GM12874 (cell line): ENCODE data around the gene C1QL4.

Experiments used
- CTCF ChIP-seq: IDR thresholded peaks from 2 replicates; pipeline ENCODE4 v1.5.1; 2011; ENCODE audit warnings: low read depth, mild to moderate bottlenecking, control low read depth, low read length, moderate library complexity; ENCODE audit not compliant: insufficient read depth

C1QL4 gene

DNA sequence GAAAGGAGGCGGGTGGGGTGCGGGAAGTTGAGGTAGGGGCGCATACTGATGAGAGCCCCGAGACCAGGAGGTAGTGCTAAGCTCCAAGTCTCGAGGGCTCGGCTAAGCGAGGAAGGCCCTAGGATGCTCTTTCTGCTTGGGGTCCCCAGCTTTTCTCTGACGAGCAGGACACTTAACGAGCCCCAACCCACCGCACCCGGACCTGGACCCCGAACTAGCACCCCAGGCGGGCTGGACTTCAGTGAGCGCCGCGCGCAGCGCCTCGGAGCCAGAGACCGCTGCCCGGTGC is 4.7 kb upstream of the C1QL4 start:
- TF ChIP-seq CTCF = no peak

DNA sequence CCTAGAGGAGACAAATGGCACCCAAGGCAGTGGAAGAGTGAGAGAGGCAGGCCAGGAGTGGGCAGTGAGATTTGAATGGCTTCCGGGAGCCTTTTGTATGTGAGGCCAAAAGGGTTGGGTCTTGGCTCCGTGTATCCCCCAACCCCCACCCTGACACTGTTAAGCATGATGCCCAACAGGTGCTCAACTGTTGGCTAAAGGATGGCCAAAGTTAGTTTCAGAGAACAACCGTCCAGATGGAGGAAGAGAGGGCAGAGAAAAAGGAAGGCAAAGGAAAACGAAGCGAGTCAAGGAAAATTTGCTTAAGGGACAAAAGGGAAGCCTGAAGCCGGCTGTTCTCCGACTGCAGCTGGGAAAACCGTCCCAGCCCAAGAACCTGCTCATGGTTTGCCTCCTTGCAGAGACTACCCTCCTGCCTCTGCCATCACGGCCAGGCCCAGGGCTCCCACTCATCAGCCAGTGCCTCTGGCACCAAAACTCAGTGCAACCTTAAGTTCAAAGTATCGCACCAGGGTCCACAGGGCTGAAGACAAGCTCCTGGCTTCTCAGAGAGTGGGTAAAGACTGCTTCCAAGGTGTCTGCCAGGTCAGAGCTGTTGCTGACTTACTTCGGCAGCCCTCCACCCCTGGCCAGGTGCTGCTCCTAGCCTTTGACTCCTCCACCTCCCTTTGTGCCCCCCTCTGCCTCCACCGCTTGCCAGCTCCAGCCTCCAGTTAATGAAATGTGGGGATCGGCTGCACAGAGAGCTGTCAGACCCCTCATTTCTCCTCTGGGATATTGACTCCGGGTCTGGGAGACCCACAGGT is 4.2 kb upstream of the C1QL4 start:
- no peak for TF ChIP-seq CTCF

DNA sequence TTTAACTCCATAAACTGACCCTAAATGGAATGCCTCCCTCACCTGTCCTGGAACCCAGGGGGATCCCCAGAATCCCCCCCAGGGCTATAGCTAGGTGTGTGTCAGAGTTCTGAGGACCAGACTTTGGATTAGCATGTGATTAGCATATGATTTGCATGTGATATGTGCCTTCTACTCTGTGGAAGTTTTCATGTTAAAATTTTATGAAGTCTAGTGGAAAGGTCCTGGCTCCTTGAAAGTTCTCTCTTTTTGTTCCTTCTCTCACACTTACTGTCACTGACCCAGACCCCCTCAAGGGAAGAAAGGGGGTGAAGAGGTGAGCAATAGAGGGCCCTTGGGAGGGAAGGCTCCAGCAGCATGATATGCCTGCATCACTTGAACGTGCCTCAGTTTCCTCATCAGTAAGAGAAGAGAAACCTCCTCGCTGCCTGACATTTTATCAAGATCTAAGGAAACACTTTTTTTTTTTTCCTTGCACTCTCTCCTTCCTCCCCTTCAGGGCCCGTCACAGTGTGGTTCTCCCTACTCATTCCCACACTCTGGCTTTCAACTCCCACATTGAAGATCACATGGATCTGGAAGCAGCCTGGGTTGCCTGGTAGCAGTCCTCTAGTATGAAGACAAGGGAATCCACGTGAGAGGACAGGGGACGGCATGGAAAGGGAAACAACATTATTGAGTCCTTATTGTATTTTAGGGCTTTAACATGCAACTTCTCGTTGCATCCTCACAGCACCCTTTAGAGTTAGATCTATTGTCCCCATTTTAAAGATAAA is 3.3 kb upstream of the C1QL4 start:
- no peak for TF ChIP-seq CTCF

DNA sequence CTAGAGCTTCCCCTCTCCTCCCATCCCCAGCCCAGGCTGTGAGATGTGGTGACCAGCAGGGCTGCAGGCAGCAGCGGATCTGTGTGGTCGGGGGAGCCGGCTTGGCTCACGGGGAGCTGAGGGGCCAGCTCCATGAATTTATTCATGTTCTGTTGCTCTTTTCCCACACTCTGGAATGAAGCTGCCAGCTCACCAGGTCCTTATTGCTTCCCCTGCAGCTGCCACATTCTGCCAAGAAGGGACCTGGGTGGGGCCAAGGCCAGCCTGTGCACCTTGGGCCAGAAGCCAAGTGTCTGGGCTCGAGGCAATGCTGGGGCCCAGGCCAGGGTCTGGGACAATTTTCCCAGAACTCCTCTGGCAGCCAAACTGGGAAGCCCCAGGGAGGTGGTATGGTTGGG is 2.5 kb upstream of the C1QL4 start:
- no peak for TF ChIP-seq CTCF

DNA sequence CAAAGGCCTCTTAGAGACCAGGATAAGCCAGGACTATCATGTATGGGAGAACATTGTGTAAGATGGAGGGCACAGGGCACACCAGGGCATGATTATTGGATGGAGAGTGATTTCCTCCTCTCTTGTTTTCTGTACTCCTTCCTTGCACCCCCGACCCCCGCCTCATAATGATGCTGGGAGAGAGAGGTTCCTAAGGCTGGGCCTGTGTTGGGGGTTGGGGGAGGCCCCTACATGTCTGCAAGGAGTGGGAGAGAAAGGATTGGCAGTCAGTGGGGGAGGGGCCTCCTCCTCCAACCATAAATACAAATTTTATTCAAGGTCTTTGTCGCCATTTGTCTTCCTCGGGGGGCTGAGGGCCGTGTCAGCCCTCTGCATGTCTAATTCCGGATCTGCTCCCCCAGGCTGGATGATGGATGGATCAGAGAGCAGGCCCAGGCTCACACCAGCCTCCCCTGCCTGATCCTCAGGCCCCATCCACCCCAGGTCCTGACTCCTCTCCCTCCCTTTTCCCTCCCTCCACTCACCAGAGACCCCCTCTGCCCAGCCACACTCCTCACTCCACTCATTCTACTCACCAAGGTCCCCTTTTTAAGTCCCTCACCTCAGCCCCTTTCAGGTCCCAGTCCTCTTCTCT is 2.0 kb upstream of the C1QL4 start:
- no peak for TF ChIP-seq CTCF

DNA sequence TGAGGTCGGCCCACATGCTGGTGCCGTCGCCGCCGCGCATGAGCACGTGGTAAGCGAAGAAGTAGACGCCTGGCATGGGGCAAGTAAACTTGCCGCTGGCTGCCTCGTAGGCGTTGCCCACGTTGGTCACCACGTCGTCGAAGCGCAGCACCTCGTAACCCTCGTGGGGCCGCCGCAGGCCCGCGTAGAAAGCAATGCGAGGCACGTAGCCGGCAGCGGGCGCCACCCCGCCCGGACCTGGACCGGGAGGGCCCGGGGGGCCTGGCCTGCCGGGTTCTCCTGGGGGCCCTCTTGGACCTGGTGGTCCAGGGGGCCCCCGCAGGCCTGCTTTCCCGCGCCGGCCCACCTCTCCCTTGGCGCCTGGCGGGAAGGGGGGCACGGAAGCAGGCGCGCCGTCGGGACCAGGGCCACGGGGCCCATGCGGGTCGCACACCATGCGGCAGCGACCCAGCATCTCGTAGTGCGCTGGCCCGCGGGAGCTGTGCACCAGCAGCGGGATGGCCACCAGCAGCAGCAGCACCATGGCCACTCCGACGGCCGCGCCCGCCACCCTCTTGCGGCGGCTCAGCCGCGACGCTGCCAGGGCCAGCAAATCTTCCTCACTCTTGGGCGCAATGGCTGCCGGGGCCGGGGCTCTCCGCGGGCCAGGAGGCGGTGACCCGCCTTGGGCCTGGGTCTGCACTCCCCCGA is 888 bp downstream of the C1QL4 start:
- TF ChIP-seq CTCF = no peak
